Brain microvascular endothelial cell (primary cell): ENCODE results near the gene ST14.

Experiments used
- DNase-seq: peaks from one replicate; pipeline ENCODE4 v3.0.0-alpha.2; 2020
- H3K27ac ChIP-seq: fragments of 250-450 bp; sonication (Bioruptor Pico); 2 replicates; pipeline ENCODE4 v1.5.1; 2020; ENCODE audit warnings: mild to moderate bottlenecking, moderate library complexity
- H3K27me3 ChIP-seq: fragments of 250-450 bp; sonication (Bioruptor Pico); replicated peaks from 2 replicates; pipeline ENCODE4 v1.5.1; 2020; ENCODE audit warnings: mild to moderate bottlenecking
- H3K36me3 ChIP-seq: fragments of 250-450 bp; sonication (Bioruptor Pico); replicated peaks from 2 replicates; pipeline ENCODE4 v1.5.1; 2020; ENCODE audit warnings: mild to moderate bottlenecking
- H3K4me3 ChIP-seq: 2 replicates; pipeline ENCODE4 v1.5.1; 2011; ENCODE audit warnings: low read depth, mild to moderate bottlenecking, control low read depth, low read length, moderate library complexity
- CTCF ChIP-seq: IDR thresholded peaks from 2 replicates; pipeline ENCODE4 v1.5.1; 2011; ENCODE audit warnings: low read depth, mild to moderate bottlenecking, moderate library complexity, low read length, control low read depth, inconsistent platforms; ENCODE audit errors: missing control alignments
- in situ Hi-C: cut with HindIII; loops from 2 replicates; pipeline ENCODE4 v1.10.0; 2017; ENCODE audit warnings: low sequenced_read_pairs, low pct_ligation_motif_present

ST14 gene

GRCh38 chr11:130188047-130188446 is 28.5 kb downstream of the ST14 start:
- Histone ChIP-seq H3K4me3 (no peak overlapping the region), H3K27ac (no peak overlapping the region), H3K27me3 (no peaks in the 10 kb centered on the region), H3K36me3 (no peaks in the 10 kb centered on the region)
- TF ChIP-seq CTCF, result no peak
- DNase-seq, result no peak
- in situ Hi-C loops, result no loop called here

- H3K36me3 ChIP-seq, result no peaks in the 10 kb centered on the region
These were observed 29.2 kb downstream of the ST14 start for GRCh38 chr11:130188585-130189347.

GRCh38 chr11:130189492-130190210 is 30.1 kb downstream of the ST14 start:
- Histone ChIP-seq H3K4me3 (no peak overlapping the region), H3K36me3 (no peaks in the 10 kb centered on the region), H3K27ac (no peak overlapping the region), H3K27me3 (no peaks in the 10 kb centered on the region)
- no peak for TF ChIP-seq CTCF
- in situ Hi-C loops, result no loop called here
- DNase-seq, result no peak

More at GRCh38 chr11:130188585-130189347, 29.2 kb downstream of the ST14 start:
- H3K27me3 ChIP-seq, result no peaks in the 10 kb centered on the region
- H3K27ac ChIP-seq, result no peak overlapping the region
- no peak overlapping the region for H3K4me3 ChIP-seq
- TF ChIP-seq CTCF, result no peak
- no peak for DNase-seq
- in situ Hi-C loops, result no loop called here

- Histone ChIP-seq H3K27me3 (no peaks in the 10 kb centered on the region), H3K4me3 (no peak overlapping the region), H3K27ac (no peak overlapping the region), H3K36me3 (no peaks in the 10 kb centered on the region)
- no peak for TF ChIP-seq CTCF
- no peak for DNase-seq
- in situ Hi-C loops, result no loop called here
These were observed 30.8 kb downstream of the ST14 start for GRCh38 chr11:130190371-130190881.

- H3K27me3 ChIP-seq, result no peaks in the 10 kb centered on the region
- H3K36me3 ChIP-seq, result no peaks in the 10 kb centered on the region
- no peak overlapping the region for H3K27ac ChIP-seq
- no peak for TF ChIP-seq CTCF
- in situ Hi-C loops, result no loop called here
- DNase-seq, result no peak
- H3K4me3 ChIP-seq, result no peak overlapping the region
These were observed 32.3 kb downstream of the ST14 start for GRCh38 chr11:130191896-130192295.
